Measurements from ENCODE around the gene NOS1AP. TPM values are rescaled to one million over a fixed set of nuclear protein-coding genes. Genes with fewer than 3 reads are reported as not detected.

The NOS1AP gene
- total RNA-seq, 1 experiment from 2014 or later = 14.7 TPM

DNA sequence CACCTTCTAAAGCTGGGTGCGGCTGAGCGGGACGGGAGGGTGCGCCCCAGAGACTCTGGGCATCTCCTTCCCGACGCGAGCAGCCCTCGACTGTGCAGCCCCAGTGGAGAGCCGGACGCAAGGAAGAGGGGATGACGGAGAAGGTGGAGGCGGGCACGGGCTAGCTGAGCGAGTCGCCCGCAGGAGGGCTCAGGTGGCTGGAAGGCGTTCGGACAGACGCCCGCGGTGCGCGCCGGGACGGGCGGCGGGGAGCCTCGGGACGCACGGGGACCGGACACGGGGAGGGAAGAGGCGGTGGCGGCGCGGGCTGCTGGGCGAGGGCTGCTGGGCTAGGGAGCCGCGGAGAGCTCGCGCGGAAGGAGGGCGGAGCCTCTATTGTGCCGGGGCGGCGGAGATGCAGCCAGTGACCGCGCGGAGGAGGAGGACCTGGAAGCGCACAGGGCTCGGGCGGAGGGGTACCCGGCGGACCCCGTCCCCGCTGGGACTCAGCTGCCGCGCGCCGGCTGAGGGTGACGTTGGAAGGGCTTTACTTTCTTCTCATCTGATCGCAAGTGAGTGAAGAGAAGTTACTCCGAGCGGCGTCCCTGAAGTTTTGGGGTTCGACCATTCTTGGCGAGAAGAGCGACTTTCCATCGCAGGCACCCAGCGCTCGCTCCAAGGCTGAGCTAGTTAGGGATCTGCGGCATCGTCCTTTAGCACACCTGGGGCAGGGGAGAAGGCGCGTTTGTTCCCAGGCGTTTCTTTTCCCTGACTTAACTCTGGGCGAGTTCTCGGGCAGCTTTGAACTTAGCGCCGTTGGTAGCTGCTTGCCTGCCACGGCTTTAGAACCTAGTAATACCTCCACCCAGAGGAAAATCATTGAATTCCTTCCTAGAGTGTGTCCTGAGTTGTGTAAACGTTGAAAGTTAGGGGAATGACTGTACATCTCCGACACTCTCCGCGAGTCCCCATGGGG is 45.7 kb upstream of the NOS1AP start, which contains the start of gene OLFML2B (continued):
- TF ChIP-seq, protein P1, sequence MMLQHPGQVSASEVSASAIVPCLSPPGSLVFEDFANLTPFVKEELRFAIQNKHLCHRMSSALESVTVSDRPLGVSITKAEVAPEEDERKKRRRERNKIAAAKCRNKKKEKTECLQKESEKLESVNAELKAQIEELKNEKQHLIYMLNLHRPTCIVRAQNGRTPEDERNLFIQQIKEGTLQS (CRISPR knock-in tag; conservative IDR thresholded peaks at IDR 0.05) = no peak
- no peak for TF ChIP-seq NR1H2 (CRISPR knock-in tag; IDR thresholded peaks at IDR 0.05)
- TF ChIP-seq, protein P2, sequence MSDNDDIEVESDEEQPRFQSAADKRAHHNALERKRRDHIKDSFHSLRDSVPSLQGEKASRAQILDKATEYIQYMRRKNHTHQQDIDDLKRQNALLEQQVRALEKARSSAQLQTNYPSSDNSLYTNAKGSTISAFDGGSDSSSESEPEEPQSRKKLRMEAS (CRISPR knock-in tag; IDR thresholded peaks at IDR 0.05) = peak; percentile 48; the same call in 1 of the 2 replicates
- no peak for TF ChIP-seq PRRX2 (CRISPR knock-in tag; IDR thresholded peaks at IDR 0.05)
- TF ChIP-seq NFE2L1 (CRISPR knock-in tag; IDR thresholded peaks at IDR 0.05) = peak; percentile 35; the same call in 1 of the 2 replicates
- no peak for TF ChIP-seq ATF1 (CRISPR knock-in tag; IDR thresholded peaks at IDR 0.05)
- TF ChIP-seq, protein P3, sequence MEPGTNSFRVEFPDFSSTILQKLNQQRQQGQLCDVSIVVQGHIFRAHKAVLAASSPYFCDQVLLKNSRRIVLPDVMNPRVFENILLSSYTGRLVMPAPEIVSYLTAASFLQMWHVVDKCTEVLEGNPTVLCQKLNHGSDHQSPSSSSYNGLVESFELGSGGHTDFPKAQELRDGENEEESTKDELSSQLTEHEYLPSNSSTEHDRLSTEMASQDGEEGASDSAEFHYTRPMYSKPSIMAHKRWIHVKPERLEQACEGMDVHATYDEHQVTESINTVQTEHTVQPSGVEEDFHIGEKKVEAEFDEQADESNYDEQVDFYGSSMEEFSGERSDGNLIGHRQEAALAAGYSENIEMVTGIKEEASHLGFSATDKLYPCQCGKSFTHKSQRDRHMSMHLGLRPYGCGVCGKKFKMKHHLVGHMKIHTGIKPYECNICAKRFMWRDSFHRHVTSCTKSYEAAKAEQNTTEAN (CRISPR knock-in tag; IDR thresholded peaks at IDR 0.05) = 0 out of 2 replicates have a peak, but pooled peaks have one; percentile 51
- TF ChIP-seq, protein P4, sequence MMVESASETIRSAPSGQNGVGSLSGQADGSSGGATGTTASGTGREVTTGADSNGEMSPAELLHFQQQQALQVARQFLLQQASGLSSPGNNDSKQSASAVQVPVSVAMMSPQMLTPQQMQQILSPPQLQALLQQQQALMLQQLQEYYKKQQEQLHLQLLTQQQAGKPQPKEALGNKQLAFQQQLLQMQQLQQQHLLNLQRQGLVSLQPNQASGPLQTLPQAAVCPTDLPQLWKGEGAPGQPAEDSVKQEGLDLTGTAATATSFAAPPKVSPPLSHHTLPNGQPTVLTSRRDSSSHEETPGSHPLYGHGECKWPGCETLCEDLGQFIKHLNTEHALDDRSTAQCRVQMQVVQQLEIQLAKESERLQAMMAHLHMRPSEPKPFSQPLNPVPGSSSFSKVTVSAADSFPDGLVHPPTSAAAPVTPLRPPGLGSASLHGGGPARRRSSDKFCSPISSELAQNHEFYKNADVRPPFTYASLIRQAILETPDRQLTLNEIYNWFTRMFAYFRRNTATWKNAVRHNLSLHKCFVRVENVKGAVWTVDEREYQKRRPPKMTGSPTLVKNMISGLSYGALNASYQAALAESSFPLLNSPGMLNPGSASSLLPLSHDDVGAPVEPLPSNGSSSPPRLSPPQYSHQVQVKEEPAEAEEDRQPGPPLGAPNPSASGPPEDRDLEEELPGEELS (CRISPR knock-in tag; IDR thresholded peaks at IDR 0.05) = peak; percentile 33; the same call in 1 of the 2 replicates
- peak; percentile 73; the same call in 1 of the 2 replicates for TF ChIP-seq CBFB (CRISPR knock-in tag; IDR thresholded peaks at IDR 0.05; ENCODE audit: low read depth)
- TF ChIP-seq, protein P5, sequence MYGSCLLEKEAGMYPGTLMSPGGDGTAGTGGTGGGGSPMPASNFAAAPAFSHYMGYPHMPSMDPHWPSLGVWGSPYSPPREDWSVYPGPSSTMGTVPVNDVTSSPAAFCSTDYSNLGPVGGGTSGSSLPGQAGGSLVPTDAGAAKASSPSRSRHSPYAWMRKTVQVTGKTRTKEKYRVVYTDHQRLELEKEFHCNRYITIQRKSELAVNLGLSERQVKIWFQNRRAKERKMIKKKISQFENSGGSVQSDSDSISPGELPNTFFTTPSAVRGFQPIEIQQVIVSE (CRISPR knock-in tag; IDR thresholded peaks at IDR 0.05; ENCODE audit: borderline replicate concordance) = no peak
- 0 out of 2 replicates have a peak, but pooled peaks have one; percentile 69 for TF ChIP-seq TP53 (CRISPR knock-in tag; IDR thresholded peaks at IDR 0.05)
- no peak for TF ChIP-seq IRF2 (CRISPR knock-in tag; IDR thresholded peaks at IDR 0.05; ENCODE audit: borderline replicate concordance, low read depth)
- no peak for TF ChIP-seq KAT7 (CRISPR knock-in tag; IDR thresholded peaks at IDR 0.05; ENCODE audit: borderline replicate concordance)
- TF ChIP-seq SMAD3 (CRISPR knock-in tag; IDR thresholded peaks at IDR 0.05; ENCODE audit: borderline replicate concordance) = no peak
- no peak for TF ChIP-seq SOX15 (CRISPR knock-in tag; IDR thresholded peaks at IDR 0.05)
- TF ChIP-seq TEAD4 (CRISPR knock-in tag; IDR thresholded peaks at IDR 0.05) = no peak
- TF ChIP-seq ZNF317 (CRISPR knock-in tag; IDR thresholded peaks at IDR 0.05; ENCODE audit: borderline replicate concordance, low read depth) = 0 out of 2 replicates have a peak, but pooled peaks have one; percentile 11
- no peak for TF ChIP-seq NFATC4 (CRISPR knock-in tag; IDR thresholded peaks at IDR 0.05)
- TF ChIP-seq, protein P6, sequence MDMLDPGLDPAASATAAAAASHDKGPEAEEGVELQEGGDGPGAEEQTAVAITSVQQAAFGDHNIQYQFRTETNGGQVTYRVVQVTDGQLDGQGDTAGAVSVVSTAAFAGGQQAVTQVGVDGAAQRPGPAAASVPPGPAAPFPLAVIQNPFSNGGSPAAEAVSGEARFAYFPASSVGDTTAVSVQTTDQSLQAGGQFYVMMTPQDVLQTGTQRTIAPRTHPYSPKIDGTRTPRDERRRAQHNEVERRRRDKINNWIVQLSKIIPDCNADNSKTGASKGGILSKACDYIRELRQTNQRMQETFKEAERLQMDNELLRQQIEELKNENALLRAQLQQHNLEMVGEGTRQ (CRISPR knock-in tag; IDR thresholded peaks at IDR 0.05) = no peak
- TF ChIP-seq, protein P7, sequence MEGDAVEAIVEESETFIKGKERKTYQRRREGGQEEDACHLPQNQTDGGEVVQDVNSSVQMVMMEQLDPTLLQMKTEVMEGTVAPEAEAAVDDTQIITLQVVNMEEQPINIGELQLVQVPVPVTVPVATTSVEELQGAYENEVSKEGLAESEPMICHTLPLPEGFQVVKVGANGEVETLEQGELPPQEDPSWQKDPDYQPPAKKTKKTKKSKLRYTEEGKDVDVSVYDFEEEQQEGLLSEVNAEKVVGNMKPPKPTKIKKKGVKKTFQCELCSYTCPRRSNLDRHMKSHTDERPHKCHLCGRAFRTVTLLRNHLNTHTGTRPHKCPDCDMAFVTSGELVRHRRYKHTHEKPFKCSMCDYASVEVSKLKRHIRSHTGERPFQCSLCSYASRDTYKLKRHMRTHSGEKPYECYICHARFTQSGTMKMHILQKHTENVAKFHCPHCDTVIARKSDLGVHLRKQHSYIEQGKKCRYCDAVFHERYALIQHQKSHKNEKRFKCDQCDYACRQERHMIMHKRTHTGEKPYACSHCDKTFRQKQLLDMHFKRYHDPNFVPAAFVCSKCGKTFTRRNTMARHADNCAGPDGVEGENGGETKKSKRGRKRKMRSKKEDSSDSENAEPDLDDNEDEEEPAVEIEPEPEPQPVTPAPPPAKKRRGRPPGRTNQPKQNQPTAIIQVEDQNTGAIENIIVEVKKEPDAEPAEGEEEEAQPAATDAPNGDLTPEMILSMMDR (IDR thresholded peaks at IDR 0.05) = no peak
- TF ChIP-seq, protein P8, sequence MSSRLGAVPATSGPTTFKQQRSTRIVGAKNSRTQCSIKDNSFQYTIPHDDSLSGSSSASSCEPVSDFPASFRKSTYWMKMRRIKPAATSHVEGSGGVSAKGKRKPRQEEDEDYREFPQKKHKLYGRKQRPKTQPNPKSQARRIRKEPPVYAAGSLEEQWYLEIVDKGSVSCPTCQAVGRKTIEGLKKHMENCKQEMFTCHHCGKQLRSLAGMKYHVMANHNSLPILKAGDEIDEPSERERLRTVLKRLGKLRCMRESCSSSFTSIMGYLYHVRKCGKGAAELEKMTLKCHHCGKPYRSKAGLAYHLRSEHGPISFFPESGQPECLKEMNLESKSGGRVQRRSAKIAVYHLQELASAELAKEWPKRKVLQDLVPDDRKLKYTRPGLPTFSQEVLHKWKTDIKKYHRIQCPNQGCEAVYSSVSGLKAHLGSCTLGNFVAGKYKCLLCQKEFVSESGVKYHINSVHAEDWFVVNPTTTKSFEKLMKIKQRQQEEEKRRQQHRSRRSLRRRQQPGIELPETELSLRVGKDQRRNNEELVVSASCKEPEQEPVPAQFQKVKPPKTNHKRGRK (CRISPR knock-in tag; IDR thresholded peaks at IDR 0.05; ENCODE audit: borderline replicate concordance) = no peak

All from WTC11 (cell line).